ENCODE data around the gene JUNB. TPM values are rescaled to one million over a fixed set of nuclear protein-coding genes. Genes with fewer than 3 reads are reported as not detected.

JUNB gene
- total and polyA plus RNA-seq, 9 donors, result 17.8 to 157 (median 56.5) TPM

GRCh38 chr19:12770922-12771321 is 20.4 kb upstream of the JUNB start:
- Histone ChIP-seq H3K36me3 (ENCODE audit: control insufficient read depth, insufficient read depth, low read length) (peaks cover 14% of the 10 kb centered on the region), H3K27ac (ENCODE audit: low read length) (no peak overlapping the region)
- 92% methylated on average over 6 of the region's 13 CpGs for WGBS (ENCODE audit: insufficient coverage)

GRCh38 chr19:12772323-12772722 is 19.0 kb upstream of the JUNB start:
- 58% methylated on average over 2 of the region's 4 CpGs for WGBS (ENCODE audit: insufficient coverage)
- no peak for DNase-seq
- H3K9me3 ChIP-seq (replicated peaks; ENCODE audit: control insufficient read depth, low read depth, low read length), result no peaks in the 10 kb centered on the region
- H3K27me3 ChIP-seq (ENCODE audit: control insufficient read depth, insufficient read depth, low read length), result no peaks in the 10 kb centered on the region
- peaks cover 34% of the 10 kb centered on the region for H3K4me1 ChIP-seq (ENCODE audit: control insufficient read depth, insufficient read depth, low read length)
- no peak overlapping the region for H3K27ac ChIP-seq (ENCODE audit: low read length)
- H3K4me3 ChIP-seq (ENCODE audit: low read length), result no peak overlapping the region
- peaks cover 13% of the 10 kb centered on the region for H3K36me3 ChIP-seq (ENCODE audit: control insufficient read depth, insufficient read depth, low read length)

More at GRCh38 chr19:12770922-12771321, 20.4 kb upstream of the JUNB start:
- H3K9me3 ChIP-seq (replicated peaks; ENCODE audit: control insufficient read depth, low read depth, low read length), result no peaks in the 10 kb centered on the region
- no peaks in the 10 kb centered on the region for H3K27me3 ChIP-seq (ENCODE audit: control insufficient read depth, insufficient read depth, low read length)
- DNase-seq, result no peak
- H3K4me3 ChIP-seq (ENCODE audit: low read length), result no peak overlapping the region
- H3K4me1 ChIP-seq (ENCODE audit: control insufficient read depth, insufficient read depth, low read length), result peaks cover 37% of the 10 kb centered on the region

- 94% methylated on average over 2 of the region's 2 CpGs for WGBS (ENCODE audit: insufficient coverage)
- no peak overlapping the region for H3K27ac ChIP-seq (ENCODE audit: low read length)
- H3K4me1 ChIP-seq (ENCODE audit: control insufficient read depth, insufficient read depth, low read length), result peaks cover 46% of the 10 kb centered on the region
- H3K4me3 ChIP-seq (ENCODE audit: low read length), result no peak overlapping the region
- H3K9me3 ChIP-seq (replicated peaks; ENCODE audit: control insufficient read depth, low read depth, low read length), result no peaks in the 10 kb centered on the region
- H3K36me3 ChIP-seq (ENCODE audit: control insufficient read depth, insufficient read depth, low read length), result peaks cover 7% of the 10 kb centered on the region
- peak; percentile 48 for DNase-seq
- H3K27me3 ChIP-seq (ENCODE audit: control insufficient read depth, insufficient read depth, low read length), result no peaks in the 10 kb centered on the region
Measured at GRCh38 chr19:12773571-12773970, 17.7 kb upstream of the JUNB start.

DNA sequence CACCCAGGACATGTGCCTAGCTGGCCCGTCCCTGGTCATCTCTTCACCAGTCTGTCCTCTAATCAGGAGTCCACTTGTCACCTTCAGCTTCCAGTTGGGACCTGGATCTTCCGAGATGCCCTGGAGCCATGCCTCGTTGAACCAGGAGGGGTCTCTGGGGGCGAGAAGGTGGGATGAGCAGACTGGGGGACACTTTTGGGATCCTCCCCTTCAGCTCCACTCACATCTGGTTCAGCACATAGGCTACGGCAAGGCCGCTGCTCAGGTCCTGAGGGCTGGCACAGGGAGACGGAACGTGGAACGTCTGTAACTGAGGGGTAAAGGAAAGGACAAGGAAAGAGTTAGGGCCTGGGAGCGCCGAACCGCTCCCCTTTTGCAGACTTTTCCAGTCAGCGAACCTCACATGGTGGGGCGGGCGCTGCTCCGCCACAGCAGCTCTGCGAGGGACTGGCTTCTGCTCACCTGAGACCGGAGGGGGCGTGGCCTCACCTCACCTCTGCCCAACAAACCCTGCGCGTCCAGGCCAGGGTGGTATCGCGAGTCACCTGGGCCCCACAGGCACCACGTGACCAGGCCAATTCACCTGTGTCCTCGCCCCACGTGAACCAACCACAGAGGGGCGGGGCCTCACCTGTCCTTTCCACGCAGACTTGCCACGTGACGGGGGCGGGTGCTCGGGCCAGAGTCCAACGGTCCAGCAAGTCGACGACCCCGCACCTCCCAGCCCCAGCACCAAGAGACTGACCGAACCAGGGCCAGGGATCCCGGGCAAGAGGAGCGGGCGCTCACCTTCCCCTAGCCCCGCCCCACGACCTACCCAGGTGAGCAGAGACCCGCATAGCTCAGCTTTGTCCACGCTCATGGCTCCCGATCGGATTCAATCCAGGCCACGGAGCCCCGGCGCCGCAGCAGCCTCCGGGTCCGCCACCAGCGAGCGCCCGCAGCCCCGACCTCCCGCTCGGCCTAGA is 16.4 kb upstream of the JUNB start, which contains the start of gene HOOK2:
Gene HOOK2 (minus strand): TSS at position 965 of the 968 bp plus-strand sequence. CDS start 103 bp downstream, at position 862.
- peak; percentile 53 for DNase-seq
- H3K9me3 ChIP-seq (replicated peaks; ENCODE audit: control insufficient read depth, low read depth, low read length), result no peaks in the 10 kb centered on the region
- peaks cover 53% of the 10 kb centered on the region for H3K4me1 ChIP-seq (ENCODE audit: control insufficient read depth, insufficient read depth, low read length)
- peak within 1 kb of the TSS; percentile 55 for H3K27ac ChIP-seq (ENCODE audit: low read length)
- WGBS (ENCODE audit: insufficient coverage), result 7% methylated on average over 37 of the region's 58 CpGs
- no peaks in the 10 kb centered on the region for H3K27me3 ChIP-seq (ENCODE audit: control insufficient read depth, insufficient read depth, low read length)
- peaks cover 5% of the 10 kb centered on the region for H3K36me3 ChIP-seq (ENCODE audit: control insufficient read depth, insufficient read depth, low read length)
- peak within 1 kb of the TSS; percentile 79 for H3K4me3 ChIP-seq (ENCODE audit: low read length)

- Histone ChIP-seq H3K4me1 (ENCODE audit: control insufficient read depth, insufficient read depth, low read length) (peaks cover 54% of the 10 kb centered on the region), H3K27ac (ENCODE audit: low read length) (peak overlapping the region; percentile 99), H3K36me3 (ENCODE audit: control insufficient read depth, insufficient read depth, low read length) (peaks cover 3% of the 10 kb centered on the region), H3K27me3 (ENCODE audit: control insufficient read depth, insufficient read depth, low read length) (no peaks in the 10 kb centered on the region), H3K9me3 (replicated peaks; ENCODE audit: control insufficient read depth, low read depth, low read length) (no peaks in the 10 kb centered on the region), H3K4me3 (ENCODE audit: low read length) (peak overlapping the region; percentile 70)
- DNase-seq, result peak; percentile 90
- 7% methylated on average over 29 of the region's 43 CpGs for whole genome bisulfite sequencing (ENCODE audit: insufficient coverage)
Measured at GRCh38 chr19:12777217-12778016, 13.9 kb upstream of the JUNB start.

DNA sequence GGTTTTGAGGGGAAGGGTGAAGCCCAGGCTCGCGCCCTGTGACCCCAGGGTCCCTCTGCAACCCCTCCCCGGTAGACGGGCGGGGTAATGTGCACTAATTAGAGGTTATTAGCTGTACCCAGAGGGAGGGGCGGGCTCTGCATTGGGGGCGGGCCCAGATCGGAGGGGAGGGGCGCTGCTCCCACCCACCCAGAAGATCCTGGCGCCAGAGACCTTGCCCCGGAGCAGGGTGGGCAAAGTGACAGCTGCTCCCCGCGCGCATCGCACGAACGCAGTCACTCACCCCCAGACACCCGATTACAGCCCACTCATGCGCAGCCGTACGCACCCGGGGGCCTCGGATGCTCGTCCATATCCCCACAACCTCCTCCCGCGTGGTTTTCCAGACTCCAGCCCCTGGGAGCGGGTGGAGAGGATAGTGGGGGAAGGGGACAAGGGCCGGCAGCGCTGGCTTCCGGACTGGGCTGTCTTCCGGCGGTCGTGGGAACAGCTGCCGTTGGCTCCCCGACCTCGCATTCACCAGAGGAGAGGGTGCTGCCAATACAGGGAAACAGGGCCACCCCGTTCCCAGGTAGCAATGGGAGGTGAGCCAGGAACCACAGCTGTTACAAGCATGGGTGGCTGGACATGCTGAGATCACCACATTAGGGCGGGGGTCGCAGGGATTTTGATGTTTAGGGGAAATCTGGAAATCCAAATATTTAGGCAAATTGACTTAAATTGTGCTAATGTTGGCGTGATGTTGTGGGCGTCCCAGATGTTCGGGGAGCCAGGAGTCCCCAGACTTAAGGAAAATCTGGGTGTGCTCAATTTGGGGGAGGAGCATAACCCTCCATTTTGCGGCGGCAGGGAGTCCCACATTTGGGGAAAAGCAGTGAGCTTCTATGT is 13.0 kb upstream of the JUNB start:
- H3K9me3 ChIP-seq (replicated peaks; ENCODE audit: control insufficient read depth, low read depth, low read length), result no peaks in the 10 kb centered on the region
- H3K27me3 ChIP-seq (ENCODE audit: control insufficient read depth, insufficient read depth, low read length), result no peaks in the 10 kb centered on the region
- H3K4me3 ChIP-seq (ENCODE audit: low read length), result peak overlapping the region; percentile 70
- H3K4me1 ChIP-seq (ENCODE audit: control insufficient read depth, insufficient read depth, low read length), result peaks cover 56% of the 10 kb centered on the region
- peaks cover 3% of the 10 kb centered on the region for H3K36me3 ChIP-seq (ENCODE audit: control insufficient read depth, insufficient read depth, low read length)
- peak; percentile 92 for DNase-seq
- WGBS (ENCODE audit: insufficient coverage), result 0% methylated on average over 19 of the region's 44 CpGs
- peak overlapping the region; percentile 99 for H3K27ac ChIP-seq (ENCODE audit: low read length)

- Histone ChIP-seq H3K27ac (ENCODE audit: low read length) (peak overlapping the region; percentile 99), H3K9me3 (replicated peaks; ENCODE audit: control insufficient read depth, low read depth, low read length) (no peaks in the 10 kb centered on the region), H3K36me3 (ENCODE audit: control insufficient read depth, insufficient read depth, low read length) (no peaks in the 10 kb centered on the region), H3K4me3 (ENCODE audit: low read length) (peak overlapping the region; percentile 70), H3K27me3 (ENCODE audit: control insufficient read depth, insufficient read depth, low read length) (no peaks in the 10 kb centered on the region), H3K4me1 (ENCODE audit: control insufficient read depth, insufficient read depth, low read length) (peaks cover 59% of the 10 kb centered on the region)
- 3% methylated on average over 5 of the region's 6 CpGs for WGBS (ENCODE audit: insufficient coverage)
- DNase-seq, result no peak
Measured at GRCh38 chr19:12778905-12779161, 12.5 kb upstream of the JUNB start.

GRCh38 chr19:12779162-12779993 is 11.9 kb upstream of the JUNB start:
- no peaks in the 10 kb centered on the region for H3K36me3 ChIP-seq (ENCODE audit: control insufficient read depth, insufficient read depth, low read length)
- H3K4me3 ChIP-seq (ENCODE audit: low read length), result peak overlapping the region; percentile 70
- peaks cover 64% of the 10 kb centered on the region for H3K4me1 ChIP-seq (ENCODE audit: control insufficient read depth, insufficient read depth, low read length)
- peak; percentile 91 for DNase-seq
- 20% methylated on average over 7 of the region's 15 CpGs for WGBS (ENCODE audit: insufficient coverage)
- no peaks in the 10 kb centered on the region for H3K9me3 ChIP-seq (replicated peaks; ENCODE audit: control insufficient read depth, low read depth, low read length)
- H3K27me3 ChIP-seq (ENCODE audit: control insufficient read depth, insufficient read depth, low read length), result no peaks in the 10 kb centered on the region
- peak overlapping the region; percentile 99 for H3K27ac ChIP-seq (ENCODE audit: low read length)

GRCh38 chr19:12782174-12782423 is 9.2 kb upstream of the JUNB start:
- H3K4me3 ChIP-seq (ENCODE audit: low read length), result peak overlapping the region; percentile 56
- no peaks in the 10 kb centered on the region for H3K27me3 ChIP-seq (ENCODE audit: control insufficient read depth, insufficient read depth, low read length)
- DNase-seq, result no peak
- no peaks in the 10 kb centered on the region for H3K9me3 ChIP-seq (replicated peaks; ENCODE audit: control insufficient read depth, low read depth, low read length)
- H3K4me1 ChIP-seq (ENCODE audit: control insufficient read depth, insufficient read depth, low read length), result peaks cover 81% of the 10 kb centered on the region
- no peaks in the 10 kb centered on the region for H3K36me3 ChIP-seq (ENCODE audit: control insufficient read depth, insufficient read depth, low read length)
- WGBS (ENCODE audit: insufficient coverage), result 0% methylated on average over 8 of the region's 12 CpGs
- H3K27ac ChIP-seq (ENCODE audit: low read length), result peak overlapping the region; percentile 90

Data from muscle of leg (tissue), 11 donors.